ENCODE measurements around the gene SOX9. TPM values are rescaled to one million over a fixed set of nuclear protein-coding genes. Genes with fewer than 3 reads are reported as not detected.

Gene SOX9
- total RNA-seq: 1 to 10 TPM; 1.2 to 5.9 (median 1.9) TPM
- long read RNA-seq, partial matches to known transcripts: 0 of 1 reads
- long read RNA-seq, other reads (novel, unspliced or antisense): 1 of 1 reads

- no peaks in the 10 kb centered on the region for H3K36me3 ChIP-seq
- peak within 1 kb of the TSS in 2 of 3 donors; percentile 53 to 57 for H3K27ac ChIP-seq
- DNase-seq: peak; percentile 82 to 85 (median 85)
These were observed at the start of gene SOX9 for GRCh38 chr17:72120642-72121163. SOX9 (plus strand) TSS chr17:72121020; CDS start chr17:72121392, 372 bp downstream.

GRCh38 chr17:72071330-72071729 is 49.5 kb upstream of the SOX9 start:
- no peaks in the 10 kb centered on the region for H3K9me3 ChIP-seq
- 16% methylated on average over 4 of the region's 4 CpGs for WGBS (ENCODE audit: insufficient coverage, low coverage, low lambda C conversion rate, missing lambda C conversion rate)
- no peaks in the 10 kb centered on the region for H3K27me3 ChIP-seq
- intact Hi-C loops (cut with DNase I): no loop called here
- H3K27ac ChIP-seq: no peak overlapping the region
- no peak for DNase-seq
- ATAC-seq: peak in 2 of 4 donors; percentile 29 to 30
- H3K4me3 ChIP-seq: no peak overlapping the region
- no peak for TF ChIP-seq CTCF (IDR thresholded peaks at IDR 0.05)
- TF ChIP-seq POLR2A (IDR thresholded peaks at IDR 0.05): no peak
- peaks cover 0 to 28% (median 0%) of the 10 kb centered on the region in 4 donors for H3K4me1 ChIP-seq
- no peaks in the 10 kb centered on the region for H3K36me3 ChIP-seq

More at GRCh38 chr17:72120642-72121163, at the start of gene SOX9:
- no peaks in the 10 kb centered on the region for H3K9me3 ChIP-seq
- H3K4me3 ChIP-seq: peak within 1 kb of the TSS; percentile 43 to 49 (median 47)
- 13% methylated on average over 10 of the region's 27 CpGs for WGBS (ENCODE audit: insufficient coverage, low coverage, low lambda C conversion rate, missing lambda C conversion rate)
- intact Hi-C loops (cut with DNase I): no loop called here
- H3K4me1 ChIP-seq: peaks cover 0 to 32% (median 4%) of the 10 kb centered on the region in 4 donors
- peak; percentile 73 to 83 (median 76) for ATAC-seq
- peaks cover 0 to 43% of the 10 kb centered on the region in 2 donors for H3K27me3 ChIP-seq
- TF ChIP-seq CTCF (IDR thresholded peaks at IDR 0.05): no peak
- peak; percentile 86 for TF ChIP-seq POLR2A (IDR thresholded peaks at IDR 0.05)

GRCh38 chr17:72075995-72076677 is 44.7 kb upstream of the SOX9 start:
- H3K27ac ChIP-seq: no peak overlapping the region
- no peak overlapping the region for H3K4me3 ChIP-seq
- DNase-seq (peak in 2 of 3 donors; percentile 48 to 64), ATAC-seq (peak; percentile 69 to 85 (median 77))
- no peaks in the 10 kb centered on the region for H3K9me3 ChIP-seq
- intact Hi-C loops (cut with DNase I): no loop called here
- H3K27me3 ChIP-seq: no peaks in the 10 kb centered on the region
- WGBS (ENCODE audit: insufficient coverage, low coverage, low lambda C conversion rate, missing lambda C conversion rate): 15% methylated on average over 7 of the region's 7 CpGs
- TF ChIP-seq CTCF (IDR thresholded peaks at IDR 0.05) (no peak), POLR2A (IDR thresholded peaks at IDR 0.05) (no peak)
- H3K4me1 ChIP-seq: peaks cover 0 to 47% (median 1%) of the 10 kb centered on the region in 4 donors
- H3K36me3 ChIP-seq: no peaks in the 10 kb centered on the region

- DNase-seq (no peak), ATAC-seq (peak in 1 of 4 donors; percentile 10)
- Histone ChIP-seq H3K9me3 (no peaks in the 10 kb centered on the region), H3K4me3 (no peak overlapping the region), H3K4me1 (peaks cover 0 to 42% (median 1%) of the 10 kb centered on the region in 4 donors), H3K27ac (no peak overlapping the region), H3K36me3 (no peaks in the 10 kb centered on the region), H3K27me3 (peaks cover 0 to 2% of the 10 kb centered on the region in 2 donors)
- WGBS (ENCODE audit: insufficient coverage, low coverage, low lambda C conversion rate, missing lambda C conversion rate): 44% methylated on average over 3 of the region's 3 CpGs
- intact Hi-C loops (cut with DNase I): no loop called here
- TF ChIP-seq POLR2A (IDR thresholded peaks at IDR 0.05): no peak
- TF ChIP-seq CTCF (IDR thresholded peaks at IDR 0.05): no peak
These were observed 44.2 kb upstream of the SOX9 start for GRCh38 chr17:72076678-72077030.
